Esophagus muscularis mucosa (tissue), 4 donors: Measurements from ENCODE around the gene OAF. TPM values are rescaled to one million over a fixed set of nuclear protein-coding genes. Genes with fewer than 3 reads are reported as not detected.
"Not testable (repeated sequence)": the region's sequence is repeated elsewhere in the genome, so short reads cannot be mapped to it uniquely, and the experiment has no call there.

Experiments used
- DNase-seq: peaks from one replicate; pipeline ENCODE4 v3.0.0-alpha.2; 2017; ENCODE audit errors: extremely low spot score
- H3K27ac ChIP-seq, 4 donors: fragments of 200-600 bp; sonication (generic); replicated peaks in 1 of 4; 1 replicate in 3 of 4; 2 replicates in 1 of 4; pipeline ENCODE4 v1.5.1; 2016 to 2019; ENCODE audit warnings: mild to moderate bottlenecking in 1 of 4
- H3K27me3 ChIP-seq, 4 donors: fragments of 200-600 bp; sonication (generic); one replicate each; pipeline versions ENCODE4 v1.5.1 to v1.6.0; 2016 to 2019
- H3K36me3 ChIP-seq, 4 donors: fragments of 200-600 bp; sonication (generic); one replicate each; pipeline ENCODE4 v1.5.1; 2016 to 2019
- H3K4me1 ChIP-seq, 4 donors: fragments of 200-600 bp; sonication (generic); one replicate each; pipeline ENCODE4 v1.5.1; 2016 to 2019
- H3K4me3 ChIP-seq, 4 donors: fragments of 200-600 bp; sonication (generic); 1 replicate in 2 of 4; 2 replicates in 2 of 4; pipeline ENCODE4 v1.5.1; 2016 to 2019; ENCODE audit warnings: mild to moderate bottlenecking in 4 of 4, moderate library complexity in 1 of 4
- H3K9me3 ChIP-seq, 4 donors: fragments of 200-600 bp; sonication (generic); 1 replicate in 3 of 4; 2 replicates in 1 of 4; pipeline ENCODE4 v1.5.1; 2016 to 2019
- CTCF ChIP-seq, 3 experiments: fragments of 200-600 bp in 2 of 3; fragments of 450-650 bp in 1 of 3; sonication (generic) in 2 of 3; IDR thresholded peaks; one replicate each; pipeline ENCODE4 v1.5.1; 2017 to 2019; ENCODE audit warnings: antibody characterized with exemption in 3 of 3, mild to moderate bottlenecking in 2 of 3, moderate library complexity in 1 of 3
- EP300 ChIP-seq: sonication (generic); formaldehyde crosslinking; IDR thresholded peaks from one replicate; pipeline ENCODE4 v1.6.1; 2017; ENCODE audit warnings: antibody characterized with exemption
- POLR2A ChIP-seq: fragments of 450-650 bp; IDR thresholded peaks from one replicate; pipeline ENCODE4 v1.6.1; 2017; ENCODE audit warnings: antibody characterized with exemption, moderate library complexity, mild to moderate bottlenecking, low read depth
- POLR2AphosphoS5 ChIP-seq, 2 donors: sonication (generic); formaldehyde crosslinking; IDR thresholded peaks; one replicate each; pipeline ENCODE4 v1.6.1; 2017; ENCODE audit warnings: antibody characterized with exemption in 2 of 2
- WGBS: methylation state at CpG from one replicate; pipeline ENCODE4 v1.1.5; 2018; 5-methylcytosine and 5-hydroxymethylcytosine counted together
- intact Hi-C: fragments of 100-400 bp; cut with DNase I; formaldehyde crosslinking; loops from one replicate; pipeline ENCODE4 v1.15.1; 2023
- total RNA-seq, 4 donors: library from RNA; depleted of rRNA; stranded (reverse); fragments of >200 nt; gene quantifications; one replicate each; pipeline versions ENCODE4 v1.1.0 to v1.2.1, GENCODE V29; 2016

Gene OAF
- total RNA-seq, 4 donors from 2014 or later, result 30.7 to 66.1 (median 58.1) TPM

- H3K36me3 ChIP-seq, result no peaks in the 10 kb centered on the region
- WGBS, result 94% methylated on average over 2 of the region's 2 CpGs
- no peak overlapping the region for H3K27ac ChIP-seq
- peaks cover 0 to 37% (median 0%) of the 10 kb centered on the region in 4 donors for H3K27me3 ChIP-seq
- no peaks in the 10 kb centered on the region for H3K4me1 ChIP-seq
- H3K4me3 ChIP-seq, result no peak overlapping the region
- DNase-seq, result no peak
- no peak for TF ChIP-seq EP300
- H3K9me3 ChIP-seq, result no peaks in the 10 kb centered on the region
- intact Hi-C loops, result no loop called here
These were observed 61.5 kb downstream of the OAF start for GRCh38 chr11:120272303-120272702.

- DNase-seq, result no peak
- Histone ChIP-seq H3K27ac (no peak overlapping the region), H3K4me3 (no peak overlapping the region), H3K4me1 (no peaks in the 10 kb centered on the region), H3K27me3 (peaks cover 0 to 29% (median 0%) of the 10 kb centered on the region in 4 donors), H3K9me3 (no peaks in the 10 kb centered on the region), H3K36me3 (no peaks in the 10 kb centered on the region)
- intact Hi-C loops, result no loop called here
- TF ChIP-seq POLR2A, result no peak
- TF ChIP-seq POLR2AphosphoS5 (IDR thresholded peaks at IDR 0.05), result no peak
- no peak for TF ChIP-seq CTCF (IDR thresholded peaks at IDR 0.05)
- TF ChIP-seq EP300, result no peak
- 82% methylated on average over 2 of the region's 2 CpGs for WGBS
These were observed 62.6 kb downstream of the OAF start for GRCh38 chr11:120273432-120273831.

- intact Hi-C loops, H3K4me1 ChIP-seq, H3K36me3 ChIP-seq, H3K4me3 ChIP-seq, DNase-seq, H3K9me3 ChIP-seq, H3K27ac ChIP-seq: not testable (repeated sequence)
- H3K27me3 ChIP-seq, result peaks cover 0 to 24% (median 0%) of the 10 kb centered on the region in 4 donors
- 100% methylated on average over 2 of the region's 2 CpGs for WGBS
These were observed 63.1 kb downstream of the OAF start for GRCh38 chr11:120273956-120274355.

- TF ChIP-seq POLR2AphosphoS5 (IDR thresholded peaks at IDR 0.05) (no peak), EP300 (no peak), CTCF (IDR thresholded peaks at IDR 0.05) (no peak), POLR2A (no peak)
- Histone ChIP-seq H3K9me3 (no peaks in the 10 kb centered on the region), H3K4me3 (no peak overlapping the region), H3K4me1 (no peaks in the 10 kb centered on the region), H3K36me3 (no peaks in the 10 kb centered on the region), H3K27me3 (no peaks in the 10 kb centered on the region), H3K27ac (no peak overlapping the region)
- 89% methylated on average over 5 of the region's 5 CpGs for WGBS
- intact Hi-C loops, result no loop called here
- DNase-seq, result no peak
These were observed 68.7 kb downstream of the OAF start for GRCh38 chr11:120279502-120279901.

Other genes with a start within 250 kb of the OAF start
- 1 to 10 TPM in 1 of 4 donors, under 1 TPM in 3; 0.45 to 1.3 (median 0.75) TPM for gene TRIM29, start 72.9 kb upstream of the OAF start, total RNA-seq
- gene POU2F3, start 29.1 kb downstream of the OAF start, total RNA-seq, result not detected
- 1 to 10 TPM; 3.7 to 6.3 (median 4.4) TPM for gene TLCD5, start 114.3 kb downstream of the OAF start, total RNA-seq
- 100 to 1,000 TPM in 3 of 4 donors, 10 to 100 TPM in 1; 89.1 to 118 (median 106) TPM for gene ARHGEF12, start 125.4 kb downstream of the OAF start, total RNA-seq